Measurements from ENCODE around the gene SYNPO2L. TPM values are rescaled to one million over a fixed set of nuclear protein-coding genes. Genes with fewer than 3 reads are reported as not detected.
A peak's percentile ranks its signal among the peaks of the same experiment; 100 is the strongest.
"Not testable (repeated sequence)": the region's sequence is repeated elsewhere in the genome, so short reads cannot be mapped to it uniquely, and the experiment has no call there.

The SYNPO2L gene
- not detected for total RNA-seq

GRCh38 chr10:73655990-73656298 is at the start of gene SYNPO2L:
TSS of gene SYNPO2L (minus strand) at chr10:73656029. CDS start at chr10:73655922, 107 bp downstream.
- Mint-ChIP-seq H3K27ac (peak within 1 kb of the TSS; percentile 16), H3K9me3 (no peaks in the 10 kb centered on the region)
- DNase-seq: no peak

GRCh38 chr10:73703924-73704323 is 48.1 kb upstream of the SYNPO2L start:
- H3K27ac Mint-ChIP-seq; H3K27me3 Mint-ChIP-seq; H3K9me3 Mint-ChIP-seq; H3K36me3 Mint-ChIP-seq; H3K4me1 Mint-ChIP-seq; DNase-seq; H3K4me3 Mint-ChIP-seq; ATAC-seq (ENCODE audit: low read depth); POLR2A ChIA-PET: not testable (repeated sequence)

More at GRCh38 chr10:73655990-73656298, at the start of gene SYNPO2L:
- H3K27me3 Mint-ChIP-seq: peaks cover 5% of the 10 kb centered on the region
- ATAC-seq (ENCODE audit: low read depth): no peak
- H3K36me3 Mint-ChIP-seq: no peaks in the 10 kb centered on the region
- peaks cover 10% of the 10 kb centered on the region for H3K4me1 Mint-ChIP-seq
- POLR2A ChIA-PET: interaction anchor here (0.5 kb wide), 1 partner anchor 112 kb away, joined by 3 read pairs; no protein-coding TSS in a partner anchor
- H3K4me3 Mint-ChIP-seq: no peak within 1 kb of the TSS

GRCh38 chr10:73698819-73699218 is 43.0 kb upstream of the SYNPO2L start:
- H3K4me3 Mint-ChIP-seq; H3K4me1 Mint-ChIP-seq; POLR2A ChIA-PET; H3K27me3 Mint-ChIP-seq; H3K36me3 Mint-ChIP-seq; DNase-seq; H3K9me3 Mint-ChIP-seq; H3K27ac Mint-ChIP-seq; ATAC-seq (ENCODE audit: low read depth): not testable (repeated sequence)

GRCh38 chr10:73697675-73698159 is 41.9 kb upstream of the SYNPO2L start, which contains the start of gene AGAP5:
TSS of gene AGAP5 (minus strand) at chr10:73698109. CDS start at chr10:73697755, 354 bp downstream.
- DNase-seq; H3K4me1 Mint-ChIP-seq; ATAC-seq (ENCODE audit: low read depth); H3K9me3 Mint-ChIP-seq; H3K36me3 Mint-ChIP-seq; H3K27me3 Mint-ChIP-seq; H3K4me3 Mint-ChIP-seq; POLR2A ChIA-PET; H3K27ac Mint-ChIP-seq: not testable (repeated sequence)

GRCh38 chr10:73695302-73695701 is 39.5 kb upstream of the SYNPO2L start:
- H3K4me1 Mint-ChIP-seq; H3K4me3 Mint-ChIP-seq; H3K27me3 Mint-ChIP-seq; ATAC-seq (ENCODE audit: low read depth); H3K27ac Mint-ChIP-seq; H3K36me3 Mint-ChIP-seq; POLR2A ChIA-PET; DNase-seq; H3K9me3 Mint-ChIP-seq: not testable (repeated sequence)

- H3K27me3 Mint-ChIP-seq; DNase-seq; ATAC-seq (ENCODE audit: low read depth); POLR2A ChIA-PET; H3K4me1 Mint-ChIP-seq; H3K27ac Mint-ChIP-seq; H3K4me3 Mint-ChIP-seq; H3K36me3 Mint-ChIP-seq; H3K9me3 Mint-ChIP-seq: not testable (repeated sequence)
Observed at GRCh38 chr10:73690755-73691154, 34.9 kb upstream of the SYNPO2L start.

- DNase-seq; ATAC-seq (ENCODE audit: low read depth); H3K36me3 Mint-ChIP-seq; H3K9me3 Mint-ChIP-seq; H3K27ac Mint-ChIP-seq; H3K27me3 Mint-ChIP-seq; POLR2A ChIA-PET; H3K4me1 Mint-ChIP-seq; H3K4me3 Mint-ChIP-seq: not testable (repeated sequence)
Observed at GRCh38 chr10:73689596-73689995, 33.8 kb upstream of the SYNPO2L start.

GRCh38 chr10:73687641-73688040 is 31.8 kb upstream of the SYNPO2L start:
- not testable (repeated sequence) for H3K4me1 Mint-ChIP-seq, H3K27ac Mint-ChIP-seq

GRCh38 chr10:73674546-73674945 is 18.7 kb upstream of the SYNPO2L start:
- H3K27me3 Mint-ChIP-seq; ATAC-seq (ENCODE audit: low read depth); DNase-seq; H3K27ac Mint-ChIP-seq; H3K9me3 Mint-ChIP-seq; H3K4me3 Mint-ChIP-seq; POLR2A ChIA-PET; H3K4me1 Mint-ChIP-seq; H3K36me3 Mint-ChIP-seq: not testable (repeated sequence)

More at GRCh38 chr10:73687641-73688040, 31.8 kb upstream of the SYNPO2L start:
- H3K4me3 Mint-ChIP-seq; ATAC-seq (ENCODE audit: low read depth); DNase-seq; POLR2A ChIA-PET; H3K27me3 Mint-ChIP-seq; H3K36me3 Mint-ChIP-seq; H3K9me3 Mint-ChIP-seq: not testable (repeated sequence)

- H3K27ac Mint-ChIP-seq; H3K4me1 Mint-ChIP-seq; H3K36me3 Mint-ChIP-seq; DNase-seq; H3K27me3 Mint-ChIP-seq; H3K4me3 Mint-ChIP-seq; ATAC-seq (ENCODE audit: low read depth); H3K9me3 Mint-ChIP-seq; POLR2A ChIA-PET: not testable (repeated sequence)
Observed at GRCh38 chr10:73668378-73668777, 12.5 kb upstream of the SYNPO2L start.

- H3K36me3 Mint-ChIP-seq; H3K4me3 Mint-ChIP-seq; H3K4me1 Mint-ChIP-seq; POLR2A ChIA-PET; DNase-seq; ATAC-seq (ENCODE audit: low read depth); H3K9me3 Mint-ChIP-seq; H3K27ac Mint-ChIP-seq; H3K27me3 Mint-ChIP-seq: not testable (repeated sequence)
Observed at GRCh38 chr10:73666153-73666809, 10.5 kb upstream of the SYNPO2L start.

- H3K36me3 Mint-ChIP-seq; H3K27me3 Mint-ChIP-seq; ATAC-seq (ENCODE audit: low read depth); POLR2A ChIA-PET; H3K4me1 Mint-ChIP-seq; H3K9me3 Mint-ChIP-seq; H3K27ac Mint-ChIP-seq; DNase-seq; H3K4me3 Mint-ChIP-seq: not testable (repeated sequence)
Observed at GRCh38 chr10:73665581-73665980, 9.8 kb upstream of the SYNPO2L start.

- H3K4me3 Mint-ChIP-seq; H3K4me1 Mint-ChIP-seq; H3K27me3 Mint-ChIP-seq; DNase-seq; ATAC-seq (ENCODE audit: low read depth); H3K36me3 Mint-ChIP-seq; H3K9me3 Mint-ChIP-seq; POLR2A ChIA-PET; H3K27ac Mint-ChIP-seq: not testable (repeated sequence)
Observed at GRCh38 chr10:73664156-73665040, 8.6 kb upstream of the SYNPO2L start.

- DNase-seq; H3K36me3 Mint-ChIP-seq; H3K9me3 Mint-ChIP-seq; H3K4me3 Mint-ChIP-seq; POLR2A ChIA-PET; H3K4me1 Mint-ChIP-seq; H3K27ac Mint-ChIP-seq; H3K27me3 Mint-ChIP-seq; ATAC-seq (ENCODE audit: low read depth): not testable (repeated sequence)
Observed at GRCh38 chr10:73663621-73664020, 7.8 kb upstream of the SYNPO2L start.

Measured in activated naive CD8-positive, alpha-beta T cell treated with anti-CD3 and anti-CD28 coated beads, Interleukin-2, amount 10 ng/mL, durations not matched to agents 7 days and 5 days (primary cell).